ENCODE measurements around the gene INO80D.

DNA sequence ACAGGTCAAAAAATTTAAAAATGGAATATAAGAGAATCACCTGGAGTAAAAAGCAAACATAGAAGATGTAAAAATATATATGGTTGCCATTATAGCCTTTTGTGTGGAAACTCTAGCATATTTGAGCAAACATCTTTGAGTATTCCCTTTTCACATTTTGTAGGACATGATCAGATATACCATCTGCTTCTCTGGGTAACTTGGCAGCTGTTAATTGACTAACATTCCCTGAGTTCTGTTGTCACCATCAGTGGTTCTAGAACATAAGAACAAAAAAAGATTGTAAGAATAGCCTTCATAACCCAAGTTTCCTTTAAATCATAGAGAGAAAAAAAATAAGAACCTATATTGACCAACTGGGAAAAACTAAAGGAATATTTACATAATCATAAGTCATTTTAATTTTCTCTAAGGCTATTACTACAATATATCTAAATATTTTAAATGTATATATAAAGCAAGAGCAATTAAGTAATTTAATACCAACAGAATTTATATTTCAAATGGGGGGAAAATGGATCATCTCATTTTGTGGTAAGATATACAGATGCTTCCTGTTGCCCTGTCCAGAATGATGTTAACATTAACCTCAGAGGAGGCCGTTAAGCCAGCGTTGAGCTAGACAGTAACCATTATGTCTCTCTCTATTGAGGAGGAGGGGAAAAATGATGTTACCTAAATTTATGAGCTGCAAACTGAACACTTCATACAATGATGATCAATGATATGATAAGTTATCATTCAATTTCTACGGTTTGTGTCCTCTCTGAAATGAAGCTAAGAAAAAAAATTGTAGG, 9.8 kb upstream of the INO80D start:
- TF ChIP-seq ZNF248 (tag by site-specific recombination; IDR thresholded peaks at IDR 0.05) (no peak), MZF1 (tag by site-specific recombination; IDR thresholded peaks at IDR 0.05; ENCODE audit: borderline replicate concordance) (no peak), ZNF37A (tag by site-specific recombination; IDR thresholded peaks at IDR 0.05) (no peak), YY1 (tag by site-specific recombination; IDR thresholded peaks at IDR 0.05) (no peak), ZNF138 (tag by site-specific recombination; IDR thresholded peaks at IDR 0.05; ENCODE audit: borderline replicate concordance) (no peak)

Data from HEK293 (cell line).